B cell (primary cell): Measurements from ENCODE around the gene IL22RA2.

ENCODE experiments used
- EZH2 ChIP-seq: IDR thresholded peaks from 2 replicates; pipeline ENCODE4 v1.6.1; 2012; ENCODE audit warnings: borderline replicate concordance, low read depth, mild to moderate bottlenecking, moderate library complexity, low read length; ENCODE audit not compliant: insufficient read depth, poor library complexity, severe bottlenecking
- TF ChIP-seq, protein P1 (sequence below): fragments of 200-600 bp; IDR thresholded peaks from one replicate; pipeline ENCODE4 v1.8.0; 2022; ENCODE audit warnings: antibody characterized with exemption, mild to moderate bottlenecking

DNA sequence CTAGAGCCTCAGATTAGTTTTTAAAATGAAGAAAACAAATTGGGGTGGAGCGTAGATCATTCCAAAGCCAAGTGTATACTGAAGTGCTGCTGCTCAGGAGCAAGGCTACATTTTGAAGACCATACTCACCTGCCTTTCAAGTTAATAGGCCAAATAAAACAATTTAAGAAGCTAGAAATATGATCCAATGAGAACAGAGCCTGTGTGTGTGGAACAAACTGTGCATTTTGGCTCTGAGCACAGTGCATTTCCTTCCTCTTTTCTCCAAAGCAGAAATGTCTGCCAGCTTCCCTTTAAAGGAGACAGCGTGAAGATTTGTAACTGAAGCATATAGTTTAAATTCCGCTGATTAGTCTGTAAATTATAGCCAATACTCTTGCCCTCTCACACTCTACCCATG, 48.9 kb upstream of the IL22RA2 start:
- TF ChIP-seq, protein P1, sequence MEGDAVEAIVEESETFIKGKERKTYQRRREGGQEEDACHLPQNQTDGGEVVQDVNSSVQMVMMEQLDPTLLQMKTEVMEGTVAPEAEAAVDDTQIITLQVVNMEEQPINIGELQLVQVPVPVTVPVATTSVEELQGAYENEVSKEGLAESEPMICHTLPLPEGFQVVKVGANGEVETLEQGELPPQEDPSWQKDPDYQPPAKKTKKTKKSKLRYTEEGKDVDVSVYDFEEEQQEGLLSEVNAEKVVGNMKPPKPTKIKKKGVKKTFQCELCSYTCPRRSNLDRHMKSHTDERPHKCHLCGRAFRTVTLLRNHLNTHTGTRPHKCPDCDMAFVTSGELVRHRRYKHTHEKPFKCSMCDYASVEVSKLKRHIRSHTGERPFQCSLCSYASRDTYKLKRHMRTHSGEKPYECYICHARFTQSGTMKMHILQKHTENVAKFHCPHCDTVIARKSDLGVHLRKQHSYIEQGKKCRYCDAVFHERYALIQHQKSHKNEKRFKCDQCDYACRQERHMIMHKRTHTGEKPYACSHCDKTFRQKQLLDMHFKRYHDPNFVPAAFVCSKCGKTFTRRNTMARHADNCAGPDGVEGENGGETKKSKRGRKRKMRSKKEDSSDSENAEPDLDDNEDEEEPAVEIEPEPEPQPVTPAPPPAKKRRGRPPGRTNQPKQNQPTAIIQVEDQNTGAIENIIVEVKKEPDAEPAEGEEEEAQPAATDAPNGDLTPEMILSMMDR = no peak
- TF ChIP-seq EZH2 = no peak
